ENCODE measurements around the gene PTCSC3. TPM values are rescaled to one million over a fixed set of nuclear protein-coding genes. Genes with fewer than 3 reads are reported as not detected.
"Not testable (repeated sequence)": the region's sequence is repeated elsewhere in the genome, so short reads cannot be mapped to it uniquely, and the experiment has no call there.

The PTCSC3 gene
- total RNA-seq, 4 donors from 2014 or later, result not detected

DNA sequence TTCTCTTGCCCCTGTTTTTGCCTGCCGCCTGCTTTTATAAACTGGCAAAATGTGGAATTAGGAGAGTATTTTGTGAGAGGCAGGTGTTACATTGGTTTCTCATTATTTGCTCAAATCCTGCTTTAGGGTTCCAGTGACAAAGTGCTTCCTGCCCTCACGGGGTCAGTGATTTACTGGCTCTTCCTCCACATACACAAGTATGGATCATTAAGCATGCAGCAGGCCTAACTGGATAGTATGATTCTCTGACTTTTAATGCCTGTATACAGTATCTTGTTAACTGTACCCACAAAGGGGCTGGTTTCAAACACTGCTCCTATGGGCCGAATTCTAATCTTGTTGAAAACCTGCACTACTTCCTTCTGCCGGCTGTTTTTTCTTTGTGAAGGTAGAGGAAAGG lies 63.2 kb downstream of the PTCSC3 start:
- Histone ChIP-seq H3K27me3 (no peaks in the 10 kb centered on the region), H3K4me3 (no peak overlapping the region), H3K36me3 (no peaks in the 10 kb centered on the region), H3K9me3 (no peaks in the 10 kb centered on the region), H3K27ac (no peak overlapping the region), H3K4me1 (no peaks in the 10 kb centered on the region)
- no peak for TF ChIP-seq POLR2A (IDR thresholded peaks at IDR 0.05)
- no peak for TF ChIP-seq CTCF (IDR thresholded peaks at IDR 0.05)
- no peak for DNase-seq

DNA sequence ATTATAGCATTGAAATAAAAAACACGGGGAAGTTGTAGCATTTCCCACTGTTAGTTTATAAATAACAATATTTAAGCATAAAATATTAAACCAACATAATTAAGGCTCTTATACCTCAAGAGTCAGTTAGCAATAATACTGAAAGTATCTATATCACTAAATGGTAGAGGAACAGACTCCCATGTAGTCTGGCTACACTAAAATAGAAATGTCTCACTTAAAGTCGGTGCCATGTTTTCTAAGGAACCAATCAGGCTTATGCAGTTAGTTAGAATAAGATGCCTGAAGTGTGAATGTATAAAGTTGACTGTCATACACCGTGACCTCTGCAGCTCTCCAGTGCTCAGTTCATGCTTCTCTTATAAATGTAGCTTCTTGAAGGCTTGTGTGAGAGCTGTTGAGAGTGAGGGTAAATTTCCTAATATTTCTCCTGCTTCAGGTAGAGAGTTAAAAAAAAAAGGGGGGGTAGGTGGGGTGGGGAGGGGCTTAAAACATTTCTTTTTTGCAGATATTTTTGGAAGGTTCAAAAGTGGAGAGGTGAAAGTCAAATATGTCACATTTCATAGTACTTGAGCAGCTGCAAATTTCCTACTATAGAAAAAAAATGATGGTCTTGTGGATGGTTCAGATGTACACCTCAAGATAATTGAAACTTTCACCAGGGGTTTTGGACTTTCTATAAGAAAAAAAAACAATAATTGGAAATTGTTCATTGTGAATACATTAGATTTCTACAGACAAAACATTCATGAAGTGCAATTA lies 64.5 kb downstream of the PTCSC3 start:
- no peaks in the 10 kb centered on the region for H3K4me1 ChIP-seq
- DNase-seq, result no peak
- H3K27ac ChIP-seq, result no peak overlapping the region
- H3K27me3 ChIP-seq, result no peaks in the 10 kb centered on the region
- H3K36me3 ChIP-seq, result no peaks in the 10 kb centered on the region
- TF ChIP-seq POLR2A (IDR thresholded peaks at IDR 0.05), result no peak
- TF ChIP-seq CTCF (IDR thresholded peaks at IDR 0.05), result no peak
- H3K4me3 ChIP-seq, result no peak overlapping the region
- H3K9me3 ChIP-seq, result no peaks in the 10 kb centered on the region

DNA sequence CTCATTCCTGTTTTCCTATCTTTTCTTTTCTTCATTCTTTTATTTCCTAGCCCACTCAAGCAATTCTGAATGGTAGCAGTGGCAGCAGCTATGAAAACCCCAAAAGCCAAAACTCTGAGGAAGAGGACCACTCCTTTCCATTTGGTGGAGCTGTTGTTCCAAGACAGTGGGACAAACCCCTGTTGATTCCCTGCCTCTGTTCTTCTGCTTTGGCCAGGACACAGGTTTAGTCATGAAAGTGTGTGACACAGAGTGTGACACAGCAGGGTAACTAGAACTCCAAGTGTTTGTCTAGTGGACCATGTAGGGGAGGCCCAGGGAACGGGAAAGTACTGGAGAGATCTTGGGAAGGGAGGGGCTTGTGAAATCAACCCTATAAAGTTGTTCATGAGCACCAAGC lies 71.1 kb downstream of the PTCSC3 start:
- Histone ChIP-seq H3K9me3 (no peaks in the 10 kb centered on the region), H3K4me1 (no peaks in the 10 kb centered on the region), H3K36me3 (no peaks in the 10 kb centered on the region), H3K27me3 (no peaks in the 10 kb centered on the region), H3K27ac (no peak overlapping the region), H3K4me3 (no peak overlapping the region)
- TF ChIP-seq POLR2A (IDR thresholded peaks at IDR 0.05) (no peak), CTCF (IDR thresholded peaks at IDR 0.05) (no peak)
- DNase-seq, result no peak

GRCh38 chr14:36104258-36104657 lies 72.3 kb downstream of the PTCSC3 start:
- not testable (repeated sequence) for H3K27ac ChIP-seq, H3K27me3 ChIP-seq, H3K36me3 ChIP-seq, DNase-seq, H3K4me1 ChIP-seq, H3K4me3 ChIP-seq, H3K9me3 ChIP-seq

DNA sequence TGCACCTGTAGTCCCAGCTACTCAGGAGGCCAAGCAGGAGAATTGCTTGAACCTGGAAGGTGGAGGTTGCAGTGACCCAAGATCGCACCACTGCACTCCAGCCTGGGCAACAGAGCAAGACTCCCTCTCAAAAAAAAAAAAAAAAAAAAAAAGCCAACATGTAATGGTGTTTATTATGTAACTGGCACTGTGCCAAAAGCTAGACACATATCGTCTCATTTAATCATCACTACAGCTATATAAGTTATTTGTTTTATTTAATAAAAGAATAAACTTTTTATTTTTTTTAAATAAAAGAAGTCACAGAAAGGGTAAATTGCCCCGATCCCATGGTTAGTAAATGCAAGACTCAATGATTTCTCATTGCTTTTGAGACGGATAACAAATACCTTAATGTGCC lies 76.9 kb downstream of the PTCSC3 start:
- TF ChIP-seq CTCF (IDR thresholded peaks at IDR 0.05) (no peak), POLR2A (IDR thresholded peaks at IDR 0.05) (no peak)
- no peaks in the 10 kb centered on the region for H3K27me3 ChIP-seq
- DNase-seq, result no peak
- H3K27ac ChIP-seq, result no peak overlapping the region
- no peaks in the 10 kb centered on the region for H3K9me3 ChIP-seq
- no peaks in the 10 kb centered on the region for H3K4me1 ChIP-seq
- no peaks in the 10 kb centered on the region for H3K36me3 ChIP-seq
- H3K4me3 ChIP-seq, result no peak overlapping the region

GRCh38 chr14:36097356-36097755 lies 79.2 kb downstream of the PTCSC3 start:
- Histone ChIP-seq H3K4me3 (no peak overlapping the region), H3K4me1 (no peaks in the 10 kb centered on the region), H3K36me3 (no peaks in the 10 kb centered on the region), H3K27me3 (no peaks in the 10 kb centered on the region), H3K27ac (no peak overlapping the region), H3K9me3 (no peaks in the 10 kb centered on the region)
- TF ChIP-seq POLR2A (IDR thresholded peaks at IDR 0.05) (no peak), CTCF (IDR thresholded peaks at IDR 0.05) (no peak)
- DNase-seq, result no peak

Measured in Peyer's patch (tissue), 4 donors.